Psoas muscle (tissue), 8 donors: Measurements from ENCODE around the gene KRTAP4-1. TPM values are rescaled to one million over a fixed set of nuclear protein-coding genes. Genes with fewer than 3 reads are reported as not detected.
"Not testable (repeated sequence)": the region's sequence is repeated elsewhere in the genome, so short reads cannot be mapped to it uniquely, and the experiment has no call there.

Experiments
- ATAC-seq, 4 donors: fragments of 200-7000 bp; cut with Tn5 transposase; one replicate each; pipeline ENCODE4 v1.9.1; 2020; ENCODE audit warnings: moderate library complexity in 3 of 4, mild to moderate bottlenecking in 2 of 4
- DNase-seq, 2 donors: peaks; one replicate each; pipeline ENCODE4 v3.0.0-alpha.2; 2020
- H3K27ac ChIP-seq: fragments of 200-600 bp; one replicate; pipeline ENCODE4 v1.8.0; 2022
- H3K27me3 ChIP-seq, 3 donors: fragments of 200-600 bp in 1 of 3; one replicate each; pipeline versions ENCODE4 v1.6.1 to v1.8.0; 2013 to 2022; ENCODE audit warnings: low read length in 2 of 3, mild to moderate bottlenecking in 2 of 3, moderate library complexity in 1 of 3; ENCODE audit not compliant: insufficient read depth in 3 of 3
- H3K36me3 ChIP-seq, 2 donors: fragments of 200-600 bp in 1 of 2; one replicate each; pipeline versions ENCODE4 v1.6.1 to v1.8.0; 2013 to 2022; ENCODE audit warnings: low read depth in 1 of 2, mild to moderate bottlenecking in 1 of 2, moderate library complexity in 1 of 2; ENCODE audit not compliant: insufficient read depth in 1 of 2
- H3K4me1 ChIP-seq: fragments of 200-600 bp; one replicate; pipeline ENCODE4 v1.8.0; 2022
- H3K4me3 ChIP-seq: fragments of 200-600 bp; one replicate; pipeline ENCODE4 v1.8.0; 2022; ENCODE audit warnings: mild to moderate bottlenecking
- H3K9me3 ChIP-seq: fragments of 200-600 bp; one replicate; pipeline ENCODE4 v1.8.0; 2022
- whole genome bisulfite sequencing, 3 donors: extraction: QIAGEN DNeasy Blood & Tissue Kit; methylation state at CpG; one replicate each; pipeline versions ENCODE4 v1.1.6 to v1.1.7; 2013; 5-methylcytosine and 5-hydroxymethylcytosine counted together
- intact Hi-C, 2 donors: fragments of 100-400 bp; cut with DNase I; formaldehyde crosslinking; loops; one replicate each; pipeline versions ENCODE4 v1.11.0 to v1.14.2; 2022
- polyA plus RNA-seq, 3 donors: library from polyadenylated mRNA; stranded (reverse); fragments of 200-250 nt; gene quantifications; one replicate each; pipeline ENCODE4 v1.2.3, GENCODE V29; 2013
- total RNA-seq, 4 donors: library from RNA; stranded (reverse); fragmentation: NEBNext Ultra II Directional in 2 of 4; extraction: Animal tissue kit (Norgen Biotek cat#: 25700) in 2 of 4; gene quantifications; one replicate each; pipeline versions ENCODE4 v1.2.1 to v1.2.4, GENCODE V29; 2021 to 2023
- TF ChIP-seq, protein P1 (sequence below): fragments of 200-600 bp; IDR thresholded peaks from one replicate; pipeline ENCODE4 v1.8.0; 2022; ENCODE audit warnings: antibody characterized with exemption
- donor health status: healthy with polysubstance abuse.
- donor health status: DM: no; HTN: no; CAD: no; lungs with moderate emphysema.
- donor health status: Bipolar disorder and iron deficiency.
- donor health status: healthy.
- donor health status: DM: yes; HTN: yes; CAD: no.
- donor health status: DM: no; HTN: no; CAD: no.
- donor health status: DM: no; HTN: no; CAD: no.
- donor health status: DM: yes; HTN: yes; CAD: no.

KRTAP4-1 gene
- total and polyA plus RNA-seq, 7 donors, result not detected

DNA sequence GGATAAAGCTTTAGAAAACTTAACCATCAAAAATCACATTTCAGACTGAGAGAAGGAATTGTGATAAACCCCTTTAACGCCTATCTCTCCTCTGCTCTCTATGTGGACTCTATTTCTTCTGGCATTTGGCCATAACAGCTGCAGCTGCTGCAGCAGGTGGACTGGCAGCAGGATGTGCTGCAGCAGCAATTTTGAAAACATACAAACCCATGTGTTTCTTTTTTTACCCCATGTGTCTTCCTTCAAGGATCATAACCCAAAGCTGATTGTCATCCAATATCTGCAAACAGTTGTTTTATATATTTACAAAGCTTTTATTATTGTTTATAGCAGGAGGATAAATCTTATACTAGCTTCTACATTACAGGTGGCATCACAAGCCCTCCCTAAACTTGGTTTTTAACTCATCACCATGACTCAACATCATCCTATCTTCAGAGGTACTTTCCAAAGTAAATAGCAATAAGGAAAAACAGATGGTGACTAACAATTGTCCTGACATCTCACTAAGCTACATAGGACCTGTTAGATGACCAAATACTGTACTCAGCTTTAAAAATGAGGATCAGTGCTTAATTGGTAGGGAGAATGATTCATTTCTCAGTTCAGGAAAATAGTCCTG lies 27.2 kb upstream of the KRTAP4-1 start:
- DNase-seq (no peak), ATAC-seq (no peak)
- no peak overlapping the region for H3K27ac ChIP-seq
- peaks cover 0 to 8% (median 0%) of the 10 kb centered on the region in 3 donors for H3K27me3 ChIP-seq
- TF ChIP-seq, protein P1, sequence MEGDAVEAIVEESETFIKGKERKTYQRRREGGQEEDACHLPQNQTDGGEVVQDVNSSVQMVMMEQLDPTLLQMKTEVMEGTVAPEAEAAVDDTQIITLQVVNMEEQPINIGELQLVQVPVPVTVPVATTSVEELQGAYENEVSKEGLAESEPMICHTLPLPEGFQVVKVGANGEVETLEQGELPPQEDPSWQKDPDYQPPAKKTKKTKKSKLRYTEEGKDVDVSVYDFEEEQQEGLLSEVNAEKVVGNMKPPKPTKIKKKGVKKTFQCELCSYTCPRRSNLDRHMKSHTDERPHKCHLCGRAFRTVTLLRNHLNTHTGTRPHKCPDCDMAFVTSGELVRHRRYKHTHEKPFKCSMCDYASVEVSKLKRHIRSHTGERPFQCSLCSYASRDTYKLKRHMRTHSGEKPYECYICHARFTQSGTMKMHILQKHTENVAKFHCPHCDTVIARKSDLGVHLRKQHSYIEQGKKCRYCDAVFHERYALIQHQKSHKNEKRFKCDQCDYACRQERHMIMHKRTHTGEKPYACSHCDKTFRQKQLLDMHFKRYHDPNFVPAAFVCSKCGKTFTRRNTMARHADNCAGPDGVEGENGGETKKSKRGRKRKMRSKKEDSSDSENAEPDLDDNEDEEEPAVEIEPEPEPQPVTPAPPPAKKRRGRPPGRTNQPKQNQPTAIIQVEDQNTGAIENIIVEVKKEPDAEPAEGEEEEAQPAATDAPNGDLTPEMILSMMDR, result no peak
- no peaks in the 10 kb centered on the region for H3K36me3 ChIP-seq
- intact Hi-C loops, result no loop called here
- 8 to 22% (median 12%) methylated on average over 1 of the region's 1 CpG for WGBS, 3 donors
- H3K4me3 ChIP-seq, result no peak overlapping the region
- no peaks in the 10 kb centered on the region for H3K9me3 ChIP-seq
- no peaks in the 10 kb centered on the region for H3K4me1 ChIP-seq

DNA sequence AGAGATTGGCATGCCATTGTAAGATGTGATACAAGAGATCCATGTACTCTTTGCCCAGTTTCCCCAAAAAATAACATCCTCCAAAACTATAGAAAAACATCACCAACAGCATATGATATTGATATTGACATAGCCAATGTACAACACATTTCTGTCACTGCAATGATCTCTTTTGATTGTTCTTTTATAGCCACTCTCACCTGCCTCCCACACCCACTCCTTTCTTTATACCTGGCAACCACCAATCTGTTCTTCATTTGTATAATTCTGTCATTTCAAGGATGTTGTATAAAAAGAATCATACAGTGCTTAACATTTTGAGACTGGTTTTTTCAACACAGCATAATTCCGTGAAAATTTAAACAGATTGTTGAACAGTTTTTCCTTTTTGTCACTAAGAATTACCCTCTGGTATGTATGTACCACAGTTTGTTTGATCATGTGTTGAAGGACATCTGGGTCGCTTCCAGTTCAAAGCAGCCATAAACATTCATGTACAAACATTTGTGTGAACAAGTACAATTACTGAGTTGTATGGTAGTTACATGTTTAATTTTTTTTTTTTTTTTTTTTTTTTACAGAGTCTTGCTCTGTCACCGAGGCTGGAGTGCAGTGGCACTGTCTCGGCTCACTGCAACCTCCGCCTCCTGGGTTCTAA lies 14.8 kb upstream of the KRTAP4-1 start:
- Histone ChIP-seq H3K4me1 (no peaks in the 10 kb centered on the region), H3K4me3 (no peak overlapping the region), H3K27me3 (no peaks in the 10 kb centered on the region), H3K9me3 (no peaks in the 10 kb centered on the region), H3K27ac (no peak overlapping the region), H3K36me3 (no peaks in the 10 kb centered on the region)
- DNase-seq (no peak), ATAC-seq (no peak)
- WGBS, 3 donors, result 64 to 85% (median 66%) methylated on average over 4 to 5 of the region's 5 CpGs
- TF ChIP-seq, protein P1, result no peak
- intact Hi-C loops, result no loop called here

DNA sequence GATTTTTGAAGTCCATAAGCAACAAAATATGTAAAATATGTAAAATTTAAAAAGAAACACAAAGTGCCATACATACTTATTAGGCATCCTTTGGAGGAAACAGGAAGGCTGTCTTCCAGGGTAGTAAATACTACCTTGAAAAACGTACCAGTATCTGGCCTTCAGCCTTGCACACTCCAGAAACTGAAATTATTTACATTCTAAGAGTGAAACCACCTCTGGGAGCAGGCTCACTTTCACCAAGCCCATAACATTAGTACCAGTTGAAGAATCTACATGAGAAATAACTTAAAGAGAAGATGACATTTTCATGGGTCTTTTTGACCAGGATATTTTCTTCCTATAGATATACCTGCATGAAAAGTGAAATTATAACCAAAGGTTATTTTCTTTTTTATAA lies 11.4 kb upstream of the KRTAP4-1 start:
- Histone ChIP-seq H3K27me3 (no peaks in the 10 kb centered on the region), H3K4me3 (no peak overlapping the region), H3K4me1 (no peaks in the 10 kb centered on the region), H3K9me3 (no peaks in the 10 kb centered on the region), H3K27ac (no peak overlapping the region), H3K36me3 (no peaks in the 10 kb centered on the region)
- ATAC-seq (no peak), DNase-seq (no peak)
- intact Hi-C loops, result no loop called here
- TF ChIP-seq, protein P1, result no peak
- 37 to 46% (median 43%) methylated on average over 1 of the region's 1 CpG for WGBS, 3 donors

DNA sequence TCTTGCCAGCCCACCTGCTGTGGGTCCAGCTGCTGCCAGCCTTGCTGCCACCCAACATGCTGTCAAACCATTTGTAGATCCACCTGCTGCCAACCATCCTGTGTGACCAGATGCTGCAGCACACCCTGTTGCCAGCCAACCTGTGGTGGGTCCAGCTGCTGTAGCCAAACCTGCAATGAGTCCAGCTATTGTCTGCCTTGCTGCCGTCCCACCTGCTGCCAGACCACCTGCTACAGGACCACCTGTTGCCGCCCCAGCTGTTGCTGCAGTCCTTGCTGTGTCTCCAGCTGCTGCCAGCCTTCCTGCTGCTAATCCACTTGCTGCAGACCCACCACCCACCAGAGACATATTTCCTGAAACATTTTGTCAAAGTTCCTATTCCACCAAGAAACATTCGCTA lies 5.6 kb upstream of the KRTAP4-1 start:
- TF ChIP-seq, protein P1, result no peak
- peaks cover 0 to 5% (median 2%) of the 10 kb centered on the region in 3 donors for H3K27me3 ChIP-seq
- H3K4me1 ChIP-seq, result no peaks in the 10 kb centered on the region
- WGBS, 3 donors, result 67 to 73% (median 72%) methylated on average over 3 of the region's 3 CpGs
- DNase-seq (no peak), ATAC-seq (no peak)
- intact Hi-C loops, result no loop called here
- no peaks in the 10 kb centered on the region for H3K36me3 ChIP-seq
- no peak overlapping the region for H3K4me3 ChIP-seq
- no peaks in the 10 kb centered on the region for H3K9me3 ChIP-seq
- no peak overlapping the region for H3K27ac ChIP-seq

DNA sequence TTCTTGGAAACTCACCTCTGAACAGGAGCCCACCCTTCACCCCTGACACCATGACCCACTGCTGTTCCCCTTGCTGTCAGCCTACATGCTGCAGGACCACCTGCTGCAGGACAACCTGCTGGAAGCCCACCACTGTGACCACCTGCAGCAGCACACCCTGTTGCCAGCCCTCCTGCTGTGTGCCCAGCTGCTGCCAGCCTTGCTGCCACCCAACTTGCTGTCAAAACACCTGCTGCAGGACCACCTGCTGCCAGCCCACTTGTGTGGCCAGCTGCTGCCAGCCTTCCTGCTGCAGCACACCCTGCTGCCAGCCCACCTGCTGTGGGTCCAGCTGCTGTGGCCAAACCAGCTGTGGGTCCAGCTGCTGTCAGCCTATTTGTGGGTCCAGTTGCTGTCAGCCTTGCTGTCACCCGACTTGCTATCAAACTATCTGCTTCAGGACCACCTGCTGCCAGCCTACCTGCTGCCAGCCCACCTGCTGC lies 5.2 kb upstream of the KRTAP4-1 start, which contains the start of gene KRTAP9-1:
Gene KRTAP9-1 (plus strand): TSS at position 51 of the 482 bp plus-strand sequence. CDS start 0 bp downstream, at position 51.
- DNase-seq, H3K4me3 ChIP-seq, H3K27me3 ChIP-seq, H3K27ac ChIP-seq, intact Hi-C loops, H3K36me3 ChIP-seq, ATAC-seq, H3K9me3 ChIP-seq, H3K4me1 ChIP-seq: not testable (repeated sequence)
- 50 to 61% (median 58%) methylated on average over 1 of the region's 1 CpG for WGBS, 3 donors
